OCI-M1 (cell line): ENCODE data around the gene RNF181.
"Not testable (repeated sequence)": the region's sequence is repeated elsewhere in the genome, so short reads cannot be mapped to it uniquely, and the experiment has no call there.

Experiments
- DNase-seq: peaks from one replicate; lab custom pipeline; 2025; lab: John Stamatoyannopoulos, UW

Gene RNF181

DNA sequence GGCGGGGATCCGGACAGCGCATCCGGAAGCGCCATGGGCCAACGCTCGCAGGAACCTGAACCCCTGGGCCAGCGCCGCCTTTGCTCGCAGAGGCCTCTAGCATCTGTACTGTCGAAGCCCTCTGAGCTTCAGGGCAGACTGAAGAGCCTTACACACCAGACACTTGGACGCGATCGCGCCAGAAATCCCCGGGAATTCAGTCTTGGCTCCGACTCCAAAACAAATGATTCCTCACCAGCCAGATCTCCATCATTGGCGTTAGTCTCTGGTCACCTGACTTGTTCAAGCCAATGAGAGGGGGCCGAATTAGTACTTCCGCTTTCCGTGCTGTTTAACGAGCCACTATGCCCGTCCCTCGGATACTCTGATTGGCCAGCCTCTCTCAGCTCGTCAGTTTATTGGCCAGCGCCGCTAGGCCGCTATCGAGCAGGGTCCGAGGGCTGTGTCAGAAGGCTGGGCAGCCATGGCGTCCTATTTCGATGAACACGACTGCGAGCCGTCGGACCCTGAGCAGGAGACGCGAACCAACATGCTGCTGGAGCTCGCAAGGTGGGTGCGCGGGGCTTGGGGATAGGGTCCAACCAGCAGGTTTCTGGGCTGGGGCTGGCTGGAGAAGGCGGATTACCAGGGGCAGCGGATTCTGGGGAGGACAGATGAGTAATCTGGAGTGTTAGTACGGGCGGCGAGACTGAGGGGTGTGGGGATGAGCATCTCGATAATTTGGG is at the start of gene RNF181:
RNF181 (plus strand) TSS at position 445 of the 725 bp plus-strand sequence; CDS start at position 464, 19 bp downstream.
- DNase-seq = peak; percentile 97

- DNase-seq = no peak
Observed at GRCh38 chr2:85545780-85546240, 49.7 kb upstream of the RNF181 start.

- no peak for DNase-seq
Observed at GRCh38 chr2:85547089-85547858, 48.3 kb upstream of the RNF181 start.

- no peak for DNase-seq
Observed at GRCh38 chr2:85547859-85548607, 47.5 kb upstream of the RNF181 start.

DNA sequence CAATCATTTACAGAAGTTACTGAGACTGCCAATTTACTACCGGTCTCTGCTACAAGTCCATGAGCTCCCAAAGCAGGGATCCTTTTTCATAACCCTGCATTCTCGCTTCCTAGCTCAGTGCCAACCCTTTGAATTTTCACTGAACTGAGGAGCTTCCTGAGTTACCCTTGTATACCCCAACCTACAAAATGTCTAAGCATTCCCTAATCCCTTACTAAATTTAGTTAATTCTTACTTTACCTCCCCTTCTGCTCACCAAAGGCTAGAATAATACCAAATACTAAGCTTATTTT is 47.0 kb upstream of the RNF181 start:
- no peak for DNase-seq

DNA sequence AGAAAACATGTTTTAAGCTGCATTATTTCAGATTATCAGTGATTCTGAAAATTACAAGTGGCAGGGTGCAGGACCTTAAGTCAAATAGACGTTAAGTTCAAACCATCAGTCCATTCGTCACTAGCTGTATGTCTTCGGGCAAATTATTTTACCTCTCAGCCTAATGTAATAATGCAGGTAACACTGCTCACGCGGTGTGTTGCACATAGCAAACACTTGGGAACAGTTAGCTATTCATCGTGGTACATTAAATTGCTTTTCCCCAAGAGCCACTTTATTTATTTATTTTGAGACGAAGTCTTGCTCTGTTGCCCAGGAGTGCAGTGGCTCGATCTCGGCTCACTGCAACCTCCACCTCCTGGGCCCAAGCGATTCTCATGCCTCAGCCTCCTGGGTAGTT is 46.5 kb upstream of the RNF181 start:
- DNase-seq = no peak

- no peak for DNase-seq
Observed at GRCh38 chr2:85549826-85550225, 45.7 kb upstream of the RNF181 start.

- no peak for DNase-seq
Observed at GRCh38 chr2:85550486-85550885, 45.1 kb upstream of the RNF181 start.

GRCh38 chr2:85551698-85552678 is 43.6 kb upstream of the RNF181 start:
- DNase-seq = peak; percentile 79

DNA sequence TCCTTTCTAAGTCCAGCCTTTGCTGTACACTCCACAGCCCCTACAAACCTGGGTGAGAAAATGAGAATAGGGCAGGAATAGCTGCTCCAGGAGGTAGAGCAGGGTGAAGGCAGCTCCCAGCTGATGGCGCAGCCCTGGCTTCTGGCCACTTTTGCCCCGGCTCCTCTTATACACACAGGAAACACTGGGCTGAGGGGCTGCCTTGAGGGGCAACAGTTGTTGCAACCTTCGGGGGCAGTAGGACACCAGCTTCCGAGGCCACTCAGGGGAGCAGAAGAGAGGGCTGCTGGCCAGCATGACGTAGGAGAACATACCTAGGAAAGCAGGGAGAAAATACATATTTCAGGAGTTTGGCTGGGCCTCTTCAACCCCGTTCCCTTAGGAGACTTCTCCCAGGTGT is 42.4 kb upstream of the RNF181 start:
- no peak for DNase-seq

DNA sequence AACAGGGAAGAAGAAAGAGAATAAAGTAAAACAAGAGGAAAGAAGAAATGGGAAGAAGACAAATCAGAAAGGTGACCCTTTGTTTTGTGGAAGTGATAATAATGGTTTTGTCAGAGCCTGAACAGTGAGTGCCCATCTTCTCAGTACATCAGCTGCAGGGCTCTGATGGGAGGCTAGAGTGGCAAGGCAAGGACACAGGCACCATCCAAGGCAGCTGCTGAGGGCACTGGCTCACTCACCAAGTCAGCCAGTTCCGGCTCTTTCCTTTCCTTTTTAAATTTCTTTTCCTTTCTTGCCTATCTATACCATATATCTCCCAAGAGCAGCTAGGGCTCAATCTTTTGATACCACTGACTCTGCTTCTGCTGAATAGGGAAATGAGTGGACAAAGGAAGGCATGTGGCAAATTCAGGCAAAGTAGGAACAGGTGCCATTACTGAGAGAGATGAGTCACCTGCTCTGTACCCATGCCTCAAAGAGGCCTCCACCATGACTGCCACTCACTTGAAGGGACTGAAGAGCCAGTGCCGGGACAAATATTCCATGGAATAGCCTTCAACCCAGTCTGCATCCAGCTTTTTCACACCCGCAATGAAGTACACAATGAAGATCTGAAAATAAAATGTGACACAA is 40.4 kb upstream of the RNF181 start:
- DNase-seq = no peak

DNA sequence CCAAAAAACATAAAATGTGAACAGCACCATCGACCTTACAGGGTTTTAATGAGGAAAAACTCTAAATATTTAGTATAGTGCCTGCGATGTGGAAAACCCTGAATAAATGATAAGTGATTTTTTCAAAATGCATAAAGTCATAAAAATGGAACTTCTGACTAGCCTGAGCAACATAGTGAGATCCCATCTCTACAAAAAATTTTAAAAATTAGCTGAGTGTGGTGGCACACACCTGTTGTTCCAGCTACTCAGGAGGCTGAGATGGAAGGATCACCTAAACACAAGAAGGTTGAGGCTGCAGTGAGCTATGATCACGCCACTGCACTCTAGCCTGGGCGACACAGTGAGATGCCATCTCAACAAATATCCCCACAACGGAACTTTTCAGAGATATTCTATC is 38.4 kb upstream of the RNF181 start:
- DNase-seq = no peak

GRCh38 chr2:85558160-85558559 is 37.4 kb upstream of the RNF181 start:
- no peak for DNase-seq

GRCh38 chr2:85560403-85560726 is 35.2 kb upstream of the RNF181 start:
- not testable (repeated sequence) for DNase-seq

DNA sequence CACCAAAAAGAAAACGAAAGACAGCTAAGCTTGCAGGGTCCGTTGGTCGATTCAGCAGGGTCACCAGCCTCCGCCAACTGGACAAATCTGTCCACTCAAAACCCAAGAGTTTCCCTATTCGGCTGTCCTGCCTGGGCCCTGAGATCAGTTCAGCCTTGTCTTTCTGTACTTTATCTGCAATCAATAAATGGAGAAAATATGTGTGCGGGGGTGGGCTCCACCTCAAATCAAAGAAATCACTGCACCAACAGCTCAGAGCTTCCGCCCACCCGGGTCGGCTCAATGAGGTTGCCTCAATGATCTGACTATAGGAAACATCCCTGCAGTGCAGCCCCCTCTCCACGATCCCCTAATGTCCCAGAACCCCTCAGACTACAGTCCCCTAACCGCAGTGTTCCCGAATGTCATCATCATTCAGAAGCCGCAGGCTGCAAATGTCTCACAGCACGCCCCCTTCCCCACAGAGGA is 34.7 kb upstream of the RNF181 start:
- DNase-seq = no peak

DNA sequence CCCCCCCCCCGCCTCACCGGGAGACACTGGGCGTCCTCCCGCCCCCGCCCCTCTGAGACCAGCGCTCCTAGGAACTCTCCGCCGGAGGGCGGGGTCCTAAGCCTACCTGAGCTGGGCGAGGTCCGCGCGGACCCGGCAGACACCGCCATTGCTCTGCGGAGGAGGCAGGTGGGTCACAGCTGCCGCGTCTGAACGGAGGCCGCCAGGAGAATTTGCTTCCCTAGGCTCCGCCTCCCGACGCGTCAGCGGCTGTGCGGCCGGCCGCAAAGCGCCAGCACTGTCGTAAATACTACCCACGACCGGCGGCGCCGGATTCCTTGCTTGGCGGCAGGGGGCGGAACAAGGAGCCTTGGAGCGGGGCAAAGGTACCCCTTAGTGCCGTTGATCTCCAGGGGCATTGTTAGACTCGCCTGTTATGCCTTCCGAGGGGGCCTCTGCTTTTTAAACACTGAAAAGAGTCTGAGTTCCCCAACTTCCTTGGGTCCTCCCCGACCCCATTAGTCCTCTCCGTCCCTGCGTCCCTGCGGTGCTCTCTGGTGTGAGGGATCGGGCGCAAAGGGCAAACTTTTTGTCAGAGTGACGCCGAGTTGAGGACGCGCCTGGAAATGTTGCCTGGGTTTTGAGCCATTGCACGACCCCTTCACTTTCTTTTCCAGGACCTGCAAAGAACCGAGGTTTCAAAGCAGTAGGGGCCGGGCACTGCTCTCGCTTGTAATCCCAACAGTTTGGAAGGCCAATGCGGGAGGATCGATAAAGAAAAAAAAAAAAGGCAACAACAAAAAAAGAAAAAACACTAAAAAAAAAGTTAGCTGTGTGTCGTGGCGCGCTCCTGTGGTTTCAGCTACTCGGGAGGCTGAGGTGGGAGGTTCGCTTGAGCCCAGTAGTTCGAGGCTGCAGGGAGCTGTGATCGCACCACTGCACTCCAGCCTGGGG is 34.0 kb upstream of the RNF181 start, which contains the start of gene GGCX:
GGCX (minus strand) TSS at position 214 of the 933 bp plus-strand sequence; CDS start at position 149, 65 bp downstream.
- DNase-seq = peak; percentile 94

DNA sequence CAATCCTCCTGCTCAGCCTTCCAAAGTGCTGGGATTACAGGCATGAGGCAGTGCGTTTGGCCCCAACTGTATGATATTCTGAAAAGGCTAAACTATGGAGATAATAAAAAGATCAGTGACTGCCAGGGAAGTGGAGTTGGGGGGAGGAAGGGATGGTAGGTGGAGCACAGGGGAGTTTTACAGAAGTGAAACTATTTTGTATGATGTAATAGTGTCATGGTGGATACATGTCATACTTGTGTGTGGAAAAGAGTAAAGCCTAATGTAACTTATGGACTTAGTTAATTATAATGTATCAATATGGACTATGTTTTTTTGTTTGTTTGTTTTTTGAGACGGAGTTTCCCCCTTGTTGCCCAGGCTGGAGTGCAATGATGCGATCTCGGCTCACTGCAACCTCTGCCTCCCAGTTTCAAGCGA is 31.4 kb upstream of the RNF181 start:
- DNase-seq = peak; percentile 80

DNA sequence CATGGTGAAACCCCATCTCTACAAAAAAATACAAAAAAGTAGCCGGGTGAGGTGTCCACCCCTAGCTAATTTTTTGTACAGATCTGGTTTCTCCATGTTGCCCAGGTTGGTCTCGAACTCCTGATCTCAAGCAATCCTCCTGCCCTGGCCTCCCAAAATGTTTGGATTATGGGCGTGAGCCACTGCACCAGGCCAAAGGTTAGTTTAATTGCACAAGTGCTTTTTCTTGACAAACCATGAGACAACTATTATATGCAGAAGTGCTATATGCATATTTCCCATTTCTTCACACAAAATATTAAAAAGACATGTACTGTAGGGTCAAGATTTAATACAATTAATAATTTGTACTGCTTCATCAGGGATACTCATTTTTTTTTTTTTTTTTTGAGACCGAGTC is 29.3 kb upstream of the RNF181 start:
- no peak for DNase-seq

DNA sequence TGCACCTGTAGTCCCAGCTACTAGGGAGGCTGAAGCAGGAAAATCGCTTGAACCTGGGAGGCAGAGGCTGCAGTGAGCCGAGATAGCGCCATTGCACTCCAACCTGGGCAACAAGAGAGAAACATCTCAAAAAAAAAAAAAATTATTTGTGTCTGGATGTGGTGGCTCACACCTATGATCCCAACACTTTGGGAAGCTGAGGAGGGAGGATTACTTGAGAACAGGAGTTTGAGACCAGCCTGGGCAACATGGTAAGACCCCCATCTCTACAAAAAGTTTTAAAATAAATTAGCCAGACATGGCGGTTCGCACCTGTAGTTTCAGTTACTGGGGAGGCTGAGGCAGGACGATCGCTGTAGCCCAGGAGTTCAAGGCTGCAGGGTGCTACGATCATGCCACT is 19.8 kb upstream of the RNF181 start:
- DNase-seq = no peak

DNA sequence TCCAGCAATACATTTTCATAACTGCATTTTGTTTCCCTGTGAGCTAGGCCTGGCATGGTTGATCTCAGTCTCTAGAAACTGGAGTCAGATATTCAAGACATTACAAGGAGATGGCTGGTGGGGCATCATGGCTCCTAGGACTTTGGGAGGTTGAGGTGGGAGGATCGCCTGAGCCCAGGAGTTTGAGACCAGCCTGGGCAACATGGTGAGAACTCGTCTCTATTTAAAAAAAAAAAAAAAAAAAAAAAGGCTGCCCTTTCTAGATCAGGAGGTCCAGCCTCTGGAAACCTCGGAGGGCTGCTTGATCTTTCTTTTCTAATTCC is 18.5 kb upstream of the RNF181 start:
- no peak for DNase-seq
